ENCODE data around the gene RANBP3.

GRCh38 chr19:5948752-5949564 lies 29.0 kb downstream of the RANBP3 start:
- TF ChIP-seq CTCF (IDR thresholded peaks at IDR 0.05) (no peak), EZH2 (IDR thresholded peaks at IDR 0.05) (no peak), EZH2phosphoT487 (IDR thresholded peaks at IDR 0.05) (no peak)

All from neural progenitor cell (in vitro differentiated cells).